Hepatocyte (in vitro differentiated cells): ENCODE measurements around the gene GYS1.

Source experiments
- CTCF ChIP-seq: fragments of 200-600 bp; sonication (generic); IDR thresholded peaks from 2 replicates; pipeline ENCODE4 v1.5.1; 2016; ENCODE audit warnings: antibody characterized with exemption, mild to moderate bottlenecking; ENCODE audit not compliant: poor library complexity
- EZH2 ChIP-seq: fragments of 200-600 bp; sonication (generic); IDR thresholded peaks from 2 replicates; pipeline ENCODE4 v1.6.1; 2016; ENCODE audit warnings: antibody characterized with exemption, mild to moderate bottlenecking, borderline replicate concordance
- EZH2phosphoT487 ChIP-seq: fragments of 200-600 bp; sonication (generic); IDR thresholded peaks from one replicate; pipeline ENCODE4 v1.6.1; 2018; ENCODE audit warnings: antibody characterized with exemption, mild to moderate bottlenecking, low read depth, moderate library complexity; ENCODE audit not compliant: unreplicated experiment, severe bottlenecking

- TF ChIP-seq CTCF (no peak), EZH2 (no peak), EZH2phosphoT487 (no peak)
These were observed 24.0 kb upstream of the GYS1 start, which contains the start of gene LHB for GRCh38 chr19:49017041-49017665.
